K562 (cell line): ENCODE measurements around the gene TRIM34. TPM values are rescaled to one million over a fixed set of nuclear protein-coding genes. Genes with fewer than 3 reads are reported as not detected.

Source experiments
- ATAC-seq: fragments of 200-7000 bp; cut with Tn5 transposase; 3 replicates; pipeline ENCODE4 v1.9.1; 2020; ENCODE audit warnings: moderate library complexity
- BruUV-seq: library from RNA; stranded (reverse); fragments of 400-500 nt; replicated peaks from 2 replicates; lab custom pipeline; 2021; lab: Mats Ljungman, UMichigan
- CTCF ChIA-PET: fragments of 300-600 bp; formaldehyde crosslinking; extraction: SDS; loops from one replicate; lab custom pipeline; 2021; ENCODE audit warnings: low intra/inter-chr PET ratio; lab: Yijun Ruan, JAX
- POLR2A ChIA-PET: fragments of 300-600, 350-650 bp; sonication (Branson Sonifier 250); formaldehyde crosslinking; extraction: SDS; loops from one replicate; lab custom pipeline; 2021; ENCODE audit warnings: antibody characterized with exemption, inconsistent platforms; lab: Yijun Ruan, JAX
- DNase-seq, 4 experiments: peaks; one replicate each; pipeline versions ENCODE4 v3.0.0 to v3.0.0-alpha.2; 2011 to 2018; ENCODE audit warnings: low spot score in 3 of 4, mixed read lengths in 3 of 4; ENCODE audit errors: extremely low read depth in 1 of 4
- FAIRE-seq: peaks from 2 replicates; lab custom pipeline; 2011; peaks lifted over from hg19 to GRCh38; lab: Jason Lieb, UNC
- H2AFZ ChIP-seq: 2 replicates; pipeline ENCODE4 v1.6.0; 2011; ENCODE audit warnings: low read depth, low read length, control low read depth, inconsistent platforms
- H3K27ac ChIP-seq: fragments of 200-600 bp; 3 replicates; pipeline ENCODE4 v1.8.0; 2011; ENCODE audit warnings: low read depth, mild to moderate bottlenecking, control low read depth, inconsistent platforms, low read length, moderate library complexity, mixed read lengths; ENCODE audit errors: extremely low read depth
- H3K27me3 ChIP-seq, 2 experiments: fragments of 300-600 bp in 1 of 2; 2 replicates in 1 of 2; 3 replicates in 1 of 2; pipeline versions ENCODE4 v1.6.0 to v1.8.0; 2011; ENCODE audit warnings: inconsistent platforms in 2 of 2, low read length in 2 of 2, mild to moderate bottlenecking in 1 of 2, mixed read lengths in 1 of 2, moderate library complexity in 1 of 2; ENCODE audit not compliant: control insufficient read depth in 2 of 2, insufficient read depth in 2 of 2
- H3K36me3 ChIP-seq: fragments of 300-600 bp; 3 replicates; pipeline ENCODE4 v1.8.0; 2011; ENCODE audit warnings: mild to moderate bottlenecking, low read length, inconsistent platforms; ENCODE audit not compliant: control insufficient read depth, insufficient read depth
- H3K4me1 ChIP-seq, 2 experiments: fragments of 200-600 bp in 1 of 2; replicated peaks in 1 of 2; 2 replicates in 1 of 2; 3 replicates in 1 of 2; pipeline versions ENCODE4 v1.5.1 to v1.8.0; 2011; ENCODE audit warnings: inconsistent platforms in 2 of 2, low read length in 2 of 2, mild to moderate bottlenecking in 1 of 2, mixed read lengths in 1 of 2, moderate library complexity in 1 of 2; ENCODE audit not compliant: control insufficient read depth in 2 of 2, insufficient read depth in 2 of 2
- H3K4me2 ChIP-seq: 2 replicates; pipeline ENCODE4 v1.6.1; 2011; ENCODE audit warnings: low read length, control low read depth, inconsistent platforms, mixed read lengths; ENCODE audit not compliant: insufficient read depth
- H3K4me3 ChIP-seq: fragments of 200-600 bp; sonication (generic), shearing (Covaris generic); 2 replicates; pipeline ENCODE4 v1.5.1; 2016; ENCODE audit warnings: control low read depth, inconsistent platforms
- H3K79me2 ChIP-seq: fragments of 200-600 bp; 3 replicates; pipeline ENCODE4 v1.8.0; 2011; ENCODE audit warnings: low read length, inconsistent platforms; ENCODE audit not compliant: control insufficient read depth, insufficient read depth
- H3K9ac ChIP-seq, 2 experiments: 2 replicates each; pipeline versions ENCODE4 v1.6.0 to v1.6.1; 2011; ENCODE audit warnings: low read depth in 2 of 2, low read length in 2 of 2, control low read depth in 1 of 2, inconsistent platforms in 1 of 2, mild to moderate bottlenecking in 1 of 2, mixed read lengths in 1 of 2; ENCODE audit not compliant: insufficient read depth in 1 of 2
- H3K9me1 ChIP-seq: one replicate; pipeline ENCODE4 v1.6.0; 2011; ENCODE audit warnings: inconsistent platforms, mild to moderate bottlenecking, low read length, moderate library complexity; ENCODE audit not compliant: control insufficient read depth, insufficient read depth
- H3K9me3 ChIP-seq: replicated peaks from 2 replicates; pipeline ENCODE4 v1.5.1; 2011; ENCODE audit warnings: low read depth, low read length, inconsistent platforms; ENCODE audit not compliant: control insufficient read depth, insufficient read depth
- H4K20me1 ChIP-seq: replicated peaks from 2 replicates; pipeline ENCODE4 v1.6.1; 2011; ENCODE audit warnings: low read length, inconsistent platforms, mixed read lengths; ENCODE audit not compliant: control insufficient read depth, insufficient read depth
- ATF3 ChIP-seq, 2 experiments: fragments of 450-650 bp in 1 of 2; sonication (generic) in 1 of 2; formaldehyde crosslinking in 1 of 2; IDR thresholded peaks in 1 of 2; conservative IDR thresholded peaks in 1 of 2; 2 replicates each; pipeline versions ENCODE4 v1.6.1 to v1.8.1; 2016 to 2023; ENCODE audit warnings: mild to moderate bottlenecking in 2 of 2, moderate library complexity in 2 of 2, inconsistent platforms in 1 of 2, missing genetic modification reagents in 1 of 2
- CEBPB ChIP-seq: fragments of 450-650 bp; IDR thresholded peaks from 2 replicates; pipeline ENCODE4 v1.6.1; 2016; ENCODE audit warnings: missing genetic modification characterization, missing compliant biosample characterization
- CEBPG ChIP-seq, 3 experiments: fragments of 200-800 bp in 1 of 3; sonication (Bioruptor generic) in 1 of 3; sonication (generic) in 1 of 3; formaldehyde crosslinking in 1 of 3; IDR thresholded peaks in 2 of 3; conservative IDR thresholded peaks in 1 of 3; 2 replicates each; pipeline versions ENCODE4 v1.6.1 to v1.8.0; 2016 to 2022; ENCODE audit warnings: missing compliant biosample characterization in 2 of 3, missing genetic modification characterization in 2 of 3, mild to moderate bottlenecking in 1 of 3, missing genetic modification reagents in 1 of 3
- SNRNP70 ChIP-seq: fragments of 200-400 bp; formaldehyde crosslinking; optimal IDR thresholded peaks from 2 replicates; pipeline ENCODE3; 2017; ENCODE audit warnings: low read depth, low read length
- WGBS: fragments of 100-300 bp; shearing (Covaris generic); methylation state at CpG from one replicate; pipeline ENCODE4 v1.1.6; 2016; ENCODE audit warnings: low coverage, mixed read lengths; ENCODE audit not compliant: insufficient coverage; ENCODE audit errors: missing lambda C conversion rate; 5-methylcytosine and 5-hydroxymethylcytosine counted together
- in situ Hi-C: fragments of 300-500 bp; cut with MboI; formaldehyde crosslinking; loops from 4 replicates; pipeline ENCODE4 v1.15.0; 2018; ENCODE audit warnings: inconsistent platforms, mixed read lengths
- intact Hi-C: fragments of 100-400 bp; cut with micrococcal nuclease; formaldehyde crosslinking; loops from 2 replicates; pipeline ENCODE4 v1.14.2; 2022
- polyA plus RNA-seq, 8 experiments: library from polyadenylated mRNA; depleted of rRNA in 4 of 8; stranded (reverse) in 5 of 8; unstranded in 3 of 8; fragments of >200 nt; fragmentation: Nextera tagmentation in 2 of 8; fragmentation: Illumina TruSeq in 1 of 8; extraction: Ambion mirVana in 2 of 8; extraction: Trizol in 1 of 8; gene quantifications; 2 replicates each; pipeline versions ENCODE4 v1.2.1 to v1.2.3, GENCODE V29; 2011 to 2014; ENCODE audit warnings: inconsistent platforms in 1 of 8, missing spikeins in 1 of 8
- total RNA-seq, 7 experiments: library from RNA; depleted of rRNA in 6 of 7; stranded (reverse); fragments of >200 nt in 6 of 7; fragmentation: Illumina TruSeq in 2 of 7; extraction: Trizol in 2 of 7; gene quantifications; 2 replicates each; pipeline versions ENCODE4 v1.2.1 to v1.2.3, GENCODE V29; 2011 to 2021; ENCODE audit warnings: low replicate concordance in 1 of 7

The TRIM34 gene
- total and polyA plus RNA-seq, 9 of the 15 experiments (the other 6 are each of a cell fraction or from before 2014, with no cell fraction given) = 0.31 to 2.9 (median 1.3) TPM

- in situ Hi-C loops = no loop called here
- TF ChIP-seq ATF3 (IDR thresholded peaks at IDR 0.05) (peak; percentile 36; the same call in 1 of the 2 replicates), ATF3 (CRISPR knock-in tag; conservative IDR thresholded peaks at IDR 0.05) (no peak), SNRNP70 (no peak), CEBPB (tag) (0 out of 2 replicates have a peak, but pooled peaks have one; percentile 47), CEBPG (CRISPR knock-in tag; IDR thresholded peaks at IDR 0.05) (no peak), CEBPG (tag; conservative IDR thresholded peaks at IDR 0.05 in 1 of 2, IDR thresholded peaks at IDR 0.05 in 1 of 2) (0 out of 4 replicates have a peak, but pooled peaks of 1 of the 2 experiments have one; percentile 17)
Measured at GRCh38 chr11:5688482-5688881, 63.7 kb downstream of the TRIM34 start.

More at GRCh38 chr11:5688482-5688881, 63.7 kb downstream of the TRIM34 start:
- no peaks in the 10 kb centered on the region for H3K36me3 ChIP-seq
- H3K27ac ChIP-seq = no peak overlapping the region
- no peak overlapping the region for H2AFZ ChIP-seq
- H3K79me2 ChIP-seq = peaks cover 4% of the 10 kb centered on the region; the same call in 2 of the 3 replicates
- no peaks in the 10 kb centered on the region for H3K27me3 ChIP-seq
- H3K4me3 ChIP-seq = no peak overlapping the region
- H3K9ac ChIP-seq = no peak overlapping the region
- no peaks in the 10 kb centered on the region for H4K20me1 ChIP-seq
- H3K4me1 ChIP-seq = peaks cover 0 to 26% of the 10 kb centered on the region in 2 experiments; a peak in 4 of 5 replicates
- intact Hi-C loops = loop anchor here (5.0 kb wide), 1 partner anchor 86 kb away; no protein-coding TSS in a partner anchor
- H3K4me2 ChIP-seq = no peak overlapping the region
- H3K9me1 ChIP-seq = no peaks in the 10 kb centered on the region
- ChIA-PET CTCF (no interaction called here), POLR2A (no interaction called here)
- no TSS peak for BruUV-seq
- 80% methylated on average over 1 of the region's 1 CpG for WGBS
- no peak for DNase-seq
- FAIRE-seq = no peak
- no peak for ATAC-seq
- H3K9me3 ChIP-seq = no peaks in the 10 kb centered on the region
